MCF 10A (cell line): ENCODE measurements around the gene B4GALNT3. TPM values are rescaled to one million over a fixed set of nuclear protein-coding genes. Genes with fewer than 3 reads are reported as not detected.

Source experiments
- BruUV-seq: library from RNA; stranded (reverse); fragments of 400-500 nt; replicated peaks from 2 replicates; lab custom pipeline; 2021; lab: Mats Ljungman, UMichigan
- CTCF ChIA-PET: fragments of 300-600 bp; sonication (Branson Sonifier 250); formaldehyde crosslinking; extraction: SDS; loops from one replicate; lab custom pipeline; 2021; ENCODE audit warnings: antibody characterized with exemption, inconsistent platforms; lab: Yijun Ruan, JAX
- POLR2A ChIA-PET: fragments of 300-600, 350-650 bp; sonication (Branson Sonifier 250); formaldehyde crosslinking; extraction: SDS; loops from one replicate; lab custom pipeline; 2020; ENCODE audit warnings: antibody characterized with exemption, inconsistent platforms; lab: Yijun Ruan, JAX
- DNase-seq: peaks from one replicate; pipeline ENCODE4 v3.0.0-alpha.2; 2018; ENCODE audit not compliant: unreplicated experiment
- H3K27ac Mint-ChIP-seq: one replicate; pipeline ENCODE4 v1.8.0; 2022; ENCODE audit warnings: mild to moderate bottlenecking, low read depth, mixed read lengths; ENCODE audit not compliant: unreplicated experiment
- H3K27me3 Mint-ChIP-seq: one replicate; pipeline ENCODE4 v1.8.0; 2022; ENCODE audit warnings: mixed read lengths; ENCODE audit not compliant: insufficient read depth, unreplicated experiment
- H3K36me3 Mint-ChIP-seq: one replicate; pipeline ENCODE4 v1.8.0; 2022; ENCODE audit warnings: mild to moderate bottlenecking, moderate library complexity, mixed read lengths; ENCODE audit not compliant: insufficient read depth, unreplicated experiment
- H3K4me1 Mint-ChIP-seq: one replicate; pipeline ENCODE4 v1.8.0; 2022; ENCODE audit warnings: mixed read lengths; ENCODE audit not compliant: insufficient read depth, unreplicated experiment
- H3K4me3 Mint-ChIP-seq: one replicate; pipeline ENCODE4 v1.8.0; 2022; ENCODE audit warnings: mild to moderate bottlenecking, moderate library complexity, mixed read lengths; ENCODE audit not compliant: unreplicated experiment
- H3K9me3 Mint-ChIP-seq: one replicate; pipeline ENCODE4 v1.8.0; 2022; ENCODE audit warnings: mixed read lengths; ENCODE audit not compliant: unreplicated experiment
- intact Hi-C: fragments of 100-400 bp; cut with micrococcal nuclease; formaldehyde crosslinking; loops from 2 replicates; pipeline ENCODE4 v1.14.1; 2022
- total RNA-seq: library from RNA; stranded (reverse); gene quantifications from 2 replicates; pipeline ENCODE4 v1.2.3, GENCODE V29; 2022
- TF ChIP-seq, protein P1 (sequence below): fragments of 200-600 bp; IDR thresholded peaks from one replicate; pipeline ENCODE4 v1.8.0; 2022; ENCODE audit warnings: antibody characterized with exemption, mild to moderate bottlenecking; ENCODE audit not compliant: unreplicated experiment

The B4GALNT3 gene
- total RNA-seq, 1 experiment from 2014 or later, result 0.68 TPM

DNA sequence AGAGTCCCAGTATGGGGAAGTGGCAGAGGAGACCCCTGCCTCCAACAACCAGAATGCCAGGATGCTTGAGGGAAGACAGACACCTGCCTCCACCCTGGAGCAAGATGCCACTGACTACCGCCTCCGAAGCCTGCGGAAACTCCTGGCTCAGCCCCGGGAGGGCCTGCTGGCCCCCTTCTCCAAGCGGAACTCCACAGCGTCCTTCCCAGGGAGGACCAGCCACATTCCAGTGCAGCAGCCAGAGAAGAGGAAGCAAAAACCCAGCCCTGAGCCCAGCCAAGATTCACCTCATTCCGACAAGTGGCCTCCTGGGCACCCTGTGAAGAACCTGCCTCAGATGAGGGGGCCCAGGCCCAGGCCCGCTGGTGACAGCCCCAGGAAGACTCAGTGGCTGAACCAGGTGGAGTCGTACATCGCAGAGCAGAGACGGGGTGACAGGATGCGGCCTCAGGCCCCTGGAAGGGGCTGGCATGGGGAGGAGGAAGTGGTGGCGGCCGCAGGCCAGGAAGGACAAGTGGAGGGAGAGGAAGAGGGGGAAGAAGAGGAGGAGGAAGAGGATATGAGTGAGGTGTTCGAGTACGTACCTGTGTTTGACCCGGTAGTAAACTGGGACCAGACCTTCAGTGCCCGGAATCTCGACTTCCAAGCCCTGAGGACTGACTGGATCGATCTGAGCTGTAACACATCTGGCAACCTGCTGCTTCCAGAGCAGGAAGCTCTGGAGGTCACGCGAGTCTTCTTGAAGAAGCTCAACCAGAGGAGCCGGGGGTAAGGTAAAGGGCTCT, 93.7 kb downstream of the B4GALNT3 start:
- POLR2A ChIA-PET, result no interaction called here
- Mint-ChIP-seq H3K4me3 (no peak overlapping the region), H3K9me3 (no peaks in the 10 kb centered on the region), H3K27ac (no peak overlapping the region), H3K4me1 (no peaks in the 10 kb centered on the region), H3K27me3 (peaks cover under 1% of the 10 kb centered on the region), H3K36me3 (no peaks in the 10 kb centered on the region)
- CTCF ChIA-PET, result interaction anchor here (0.6 to 2.3 kb wide), 6 partner anchors 8 to 263 kb away, joined by 3 to 12 read pairs (median 4); no protein-coding TSS in a partner anchor
- DNase-seq, result no peak
- intact Hi-C loops, result no loop called here
- TF ChIP-seq, protein P1, sequence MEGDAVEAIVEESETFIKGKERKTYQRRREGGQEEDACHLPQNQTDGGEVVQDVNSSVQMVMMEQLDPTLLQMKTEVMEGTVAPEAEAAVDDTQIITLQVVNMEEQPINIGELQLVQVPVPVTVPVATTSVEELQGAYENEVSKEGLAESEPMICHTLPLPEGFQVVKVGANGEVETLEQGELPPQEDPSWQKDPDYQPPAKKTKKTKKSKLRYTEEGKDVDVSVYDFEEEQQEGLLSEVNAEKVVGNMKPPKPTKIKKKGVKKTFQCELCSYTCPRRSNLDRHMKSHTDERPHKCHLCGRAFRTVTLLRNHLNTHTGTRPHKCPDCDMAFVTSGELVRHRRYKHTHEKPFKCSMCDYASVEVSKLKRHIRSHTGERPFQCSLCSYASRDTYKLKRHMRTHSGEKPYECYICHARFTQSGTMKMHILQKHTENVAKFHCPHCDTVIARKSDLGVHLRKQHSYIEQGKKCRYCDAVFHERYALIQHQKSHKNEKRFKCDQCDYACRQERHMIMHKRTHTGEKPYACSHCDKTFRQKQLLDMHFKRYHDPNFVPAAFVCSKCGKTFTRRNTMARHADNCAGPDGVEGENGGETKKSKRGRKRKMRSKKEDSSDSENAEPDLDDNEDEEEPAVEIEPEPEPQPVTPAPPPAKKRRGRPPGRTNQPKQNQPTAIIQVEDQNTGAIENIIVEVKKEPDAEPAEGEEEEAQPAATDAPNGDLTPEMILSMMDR, result no peak
- no TSS peak for BruUV-seq

DNA sequence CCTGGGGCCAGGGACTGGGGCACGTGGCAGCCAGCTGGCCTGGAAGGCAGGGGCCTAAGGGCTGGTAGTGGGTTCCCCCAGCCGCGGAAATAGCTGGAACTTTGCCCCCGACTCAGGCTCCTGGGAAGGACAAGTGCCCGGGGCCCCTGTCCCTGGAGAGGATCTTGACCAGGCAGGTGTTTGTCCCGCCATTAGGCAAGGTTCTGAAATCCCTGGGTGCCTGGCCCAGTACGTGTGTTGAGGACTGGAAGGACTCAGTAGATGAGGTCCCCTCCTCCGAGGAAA, 94.2 kb downstream of the B4GALNT3 start:
- no peaks in the 10 kb centered on the region for H3K36me3 Mint-ChIP-seq
- H3K27me3 Mint-ChIP-seq, result peaks cover 6% of the 10 kb centered on the region
- H3K4me1 Mint-ChIP-seq, result no peaks in the 10 kb centered on the region
- no peak overlapping the region for H3K27ac Mint-ChIP-seq
- H3K9me3 Mint-ChIP-seq, result no peaks in the 10 kb centered on the region
- BruUV-seq, result no TSS peak
- TF ChIP-seq, protein P1, result no peak
- ChIA-PET POLR2A (no interaction called here), CTCF (interaction anchor here (0.6 to 2.3 kb wide), 6 partner anchors 9 to 263 kb away, joined by 3 to 12 read pairs (median 4); no protein-coding TSS in a partner anchor)
- no peak overlapping the region for H3K4me3 Mint-ChIP-seq
- no peak for DNase-seq
- intact Hi-C loops, result no loop called here

DNA sequence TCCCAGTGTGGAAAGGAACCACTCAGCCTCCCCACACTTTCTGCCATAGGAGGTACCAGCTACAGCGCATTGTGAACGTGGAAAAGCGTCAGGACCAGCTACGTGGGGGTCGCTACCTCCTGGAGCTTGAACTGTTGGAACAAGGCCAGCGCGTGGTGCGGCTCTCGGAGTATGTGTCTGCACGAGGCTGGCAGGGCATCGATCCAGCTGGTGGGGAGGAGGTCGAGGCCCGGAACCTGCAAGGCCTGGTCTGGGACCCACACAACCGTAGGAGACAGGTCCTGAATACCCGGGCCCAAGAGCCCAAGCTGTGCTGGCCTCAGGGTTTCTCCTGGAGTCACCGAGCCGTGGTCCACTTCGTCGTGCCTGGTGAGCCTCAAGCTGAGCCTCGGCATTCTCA, 96.8 kb downstream of the B4GALNT3 start:
- BruUV-seq, result no TSS peak
- no peaks in the 10 kb centered on the region for H3K4me1 Mint-ChIP-seq
- intact Hi-C loops, result no loop called here
- peaks cover 25% of the 10 kb centered on the region for H3K27me3 Mint-ChIP-seq
- ChIA-PET CTCF (interaction anchor here (0.6 to 2.6 kb wide), 6 partner anchors 9 to 114 kb away, joined by 3 to 13 read pairs (median 4); no protein-coding TSS in a partner anchor), POLR2A (interaction anchor here (0.8 to 1.4 kb wide), 2 partner anchors 14 to 38 kb away, joined by 3 to 5 read pairs; no protein-coding TSS in a partner anchor)
- H3K36me3 Mint-ChIP-seq, result no peaks in the 10 kb centered on the region
- TF ChIP-seq, protein P1, result no peak
- H3K9me3 Mint-ChIP-seq, result no peaks in the 10 kb centered on the region
- DNase-seq, result no peak
- H3K27ac Mint-ChIP-seq, result no peak overlapping the region
- no peak overlapping the region for H3K4me3 Mint-ChIP-seq

DNA sequence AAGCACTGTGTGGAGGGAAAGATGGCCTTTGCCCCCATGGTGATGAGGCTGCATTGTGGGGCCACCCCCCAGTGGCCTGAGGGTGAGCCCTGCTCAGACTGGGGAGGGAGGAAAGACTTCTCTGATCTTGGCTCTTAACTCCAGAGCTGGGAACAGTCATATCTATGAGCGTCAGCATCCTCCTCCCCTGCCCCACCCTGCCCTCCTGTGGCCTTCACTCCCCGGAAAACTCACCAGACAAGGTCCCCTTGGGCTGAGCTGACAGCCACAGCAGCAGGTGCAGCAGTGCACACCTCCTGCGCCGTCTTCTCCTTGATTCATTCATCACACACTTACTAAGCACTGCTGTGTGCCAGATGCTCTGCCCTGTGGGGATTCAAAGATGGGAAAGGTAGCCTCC, 98.8 kb downstream of the B4GALNT3 start:
- intact Hi-C loops, result no loop called here
- no TSS peak for BruUV-seq
- DNase-seq, result no peak
- ChIA-PET POLR2A (interaction anchor here (0.7 kb wide), 2 partner anchors 64 to 71 kb away, joined by 3 read pairs; no protein-coding TSS in a partner anchor), CTCF (interaction anchor here (0.7 to 1.7 kb wide), 4 partner anchors 11 to 192 kb away, joined by 3 to 5 read pairs (median 4); no protein-coding TSS in a partner anchor)
- TF ChIP-seq, protein P1, result no peak
- no peak overlapping the region for H3K4me3 Mint-ChIP-seq
- no peaks in the 10 kb centered on the region for H3K36me3 Mint-ChIP-seq
- no peaks in the 10 kb centered on the region for H3K4me1 Mint-ChIP-seq
- no peaks in the 10 kb centered on the region for H3K9me3 Mint-ChIP-seq
- peaks cover 25% of the 10 kb centered on the region for H3K27me3 Mint-ChIP-seq
- no peak overlapping the region for H3K27ac Mint-ChIP-seq
